ENCODE results near the gene PCDHB4.
"Not testable (repeated sequence)": the region's sequence is repeated elsewhere in the genome, so short reads cannot be mapped to it uniquely, and the experiment has no call there.

Gene PCDHB4

DNA sequence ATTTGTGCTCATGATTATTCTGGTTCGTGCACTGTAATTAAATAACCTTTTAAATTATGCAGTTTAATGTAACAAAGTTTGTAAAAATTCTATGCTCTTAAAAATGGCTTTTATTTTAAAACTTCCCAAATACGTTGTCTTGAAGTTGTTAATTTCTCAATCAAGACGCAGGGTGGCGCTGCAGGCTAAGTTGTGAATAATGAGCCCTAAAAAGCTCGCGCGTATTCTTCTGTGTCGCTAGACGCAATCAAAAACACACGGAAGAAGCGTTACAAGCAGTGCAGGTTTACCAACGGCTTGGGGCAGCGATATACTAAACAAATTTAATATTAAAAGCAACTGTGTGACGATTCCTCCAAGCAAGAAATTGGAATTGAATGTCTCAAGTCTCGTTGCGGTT lies at the start of gene PCDHB4:
Gene PCDHB4 (plus strand): TSS at position 256 of the 400 bp plus-strand sequence. CDS start 181 bp downstream, outside the sequence.
- no peak for DNase-seq

- DNase-seq: no peak
Observed at GRCh38 chr5:141077826-141078225, 43.8 kb upstream of the PCDHB4 start.

GRCh38 chr5:141082228-141082627 lies 39.4 kb upstream of the PCDHB4 start:
- DNase-seq: no peak

DNA sequence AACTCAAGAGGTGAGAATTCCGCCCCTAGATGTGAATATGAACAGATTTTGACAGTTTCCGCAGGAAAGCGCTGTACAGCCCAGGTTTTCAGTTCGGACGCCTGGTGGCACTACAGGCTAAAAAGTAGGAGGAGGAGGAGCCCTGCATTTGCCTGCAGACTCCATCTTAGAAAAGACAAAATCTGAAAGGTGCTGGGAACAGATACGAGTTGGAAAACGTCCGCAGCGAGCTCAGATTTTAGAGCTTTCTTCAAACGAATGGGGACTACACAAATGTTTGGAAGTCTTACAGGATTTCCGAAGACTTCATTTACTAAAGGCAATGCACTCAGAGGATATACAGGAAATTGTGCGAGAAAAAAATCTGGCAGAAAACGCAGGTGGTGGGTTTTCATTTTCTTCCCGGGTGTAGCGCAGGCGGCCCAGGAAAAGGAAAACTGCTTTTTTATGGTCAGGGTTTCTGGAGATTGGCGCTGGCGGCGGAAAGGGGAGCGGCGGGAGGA lies 37.1 kb upstream of the PCDHB4 start:
- DNase-seq: peak; percentile 42

GRCh38 chr5:141094481-141095262 lies 26.9 kb upstream of the PCDHB4 start, which contains the start of gene PCDHB2:
TSS of gene PCDHB2 (plus strand) at chr5:141094615. CDS start at chr5:141094791, 176 bp downstream.
- DNase-seq: no peak

DNA sequence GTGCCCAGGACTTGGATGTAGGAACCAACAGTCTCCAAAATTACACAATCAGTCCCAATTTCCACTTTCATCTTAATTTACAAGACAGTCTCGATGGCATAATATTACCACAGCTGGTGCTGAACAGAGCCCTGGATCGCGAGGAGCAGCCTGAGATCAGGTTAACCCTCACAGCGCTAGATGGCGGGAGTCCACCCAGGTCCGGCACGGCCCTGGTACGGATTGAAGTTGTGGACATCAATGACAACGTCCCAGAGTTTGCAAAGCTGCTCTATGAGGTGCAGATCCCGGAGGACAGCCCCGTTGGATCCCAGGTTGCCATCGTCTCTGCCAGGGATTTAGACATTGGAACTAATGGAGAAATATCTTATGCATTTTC lies 26.4 kb upstream of the PCDHB4 start:
- no peak for DNase-seq

GRCh38 chr5:141096181-141096580 lies 25.4 kb upstream of the PCDHB4 start:
- DNase-seq: not testable (repeated sequence)

DNA sequence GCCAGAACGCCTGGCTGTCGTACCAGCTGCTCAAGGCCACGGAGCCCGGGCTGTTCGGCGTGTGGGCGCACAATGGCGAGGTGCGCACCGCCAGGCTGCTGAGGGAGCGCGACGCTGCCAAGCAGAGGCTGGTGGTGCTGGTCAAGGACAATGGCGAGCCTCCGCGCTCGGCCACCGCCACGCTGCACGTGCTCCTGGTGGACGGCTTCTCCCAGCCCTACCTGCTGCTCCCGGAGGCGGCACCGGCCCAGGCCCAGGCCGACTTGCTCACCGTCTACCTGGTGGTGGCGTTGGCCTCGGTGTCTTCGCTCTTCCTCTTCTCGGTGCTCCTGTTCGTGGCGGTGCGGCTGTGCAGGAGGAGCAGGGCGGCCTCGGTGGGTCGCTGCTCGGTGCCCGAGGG lies 25.0 kb upstream of the PCDHB4 start:
- DNase-seq: not testable (repeated sequence)

GRCh38 chr5:141100243-141100805 lies 21.3 kb upstream of the PCDHB4 start, which contains the start of gene PCDHB3:
TSS of gene PCDHB3 (plus strand) at chr5:141100473. CDS start at chr5:141100650, 177 bp downstream.
- peak; percentile 21 for DNase-seq

DNA sequence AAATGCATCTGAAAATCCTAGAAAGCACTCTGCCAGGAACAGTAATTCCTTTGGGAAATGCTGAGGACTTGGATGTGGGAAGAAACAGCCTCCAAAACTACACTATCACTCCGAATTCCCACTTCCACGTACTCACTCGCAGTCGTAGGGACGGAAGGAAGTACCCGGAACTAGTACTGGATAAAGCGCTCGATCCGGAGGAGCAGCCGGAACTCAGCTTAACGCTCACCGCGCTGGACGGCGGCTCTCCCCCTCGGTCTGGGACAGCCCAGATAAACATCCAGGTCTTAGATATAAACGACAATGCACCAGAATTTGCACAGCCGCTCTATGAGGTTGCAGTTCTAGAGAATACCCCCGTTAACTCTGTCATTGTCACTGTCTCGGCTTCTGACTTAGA lies 20.6 kb upstream of the PCDHB4 start:
- no peak for DNase-seq

DNA sequence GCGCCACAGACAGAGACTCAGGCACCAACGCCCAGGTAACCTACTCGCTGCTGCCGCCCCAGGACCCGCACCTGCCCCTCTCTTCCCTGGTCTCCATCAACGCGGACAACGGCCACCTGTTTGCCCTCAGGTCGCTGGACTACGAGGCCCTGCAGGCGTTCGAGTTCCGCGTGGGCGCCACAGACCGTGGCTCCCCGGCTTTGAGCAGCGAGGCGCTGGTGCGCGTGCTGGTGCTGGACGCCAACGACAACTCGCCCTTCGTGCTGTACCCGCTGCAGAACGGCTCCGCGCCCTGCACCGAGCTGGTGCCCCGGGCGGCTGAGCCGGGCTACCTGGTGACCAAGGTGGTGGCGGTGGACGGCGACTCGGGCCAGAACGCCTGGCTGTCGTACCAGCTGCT lies 19.5 kb upstream of the PCDHB4 start:
- not testable (repeated sequence) for DNase-seq

DNA sequence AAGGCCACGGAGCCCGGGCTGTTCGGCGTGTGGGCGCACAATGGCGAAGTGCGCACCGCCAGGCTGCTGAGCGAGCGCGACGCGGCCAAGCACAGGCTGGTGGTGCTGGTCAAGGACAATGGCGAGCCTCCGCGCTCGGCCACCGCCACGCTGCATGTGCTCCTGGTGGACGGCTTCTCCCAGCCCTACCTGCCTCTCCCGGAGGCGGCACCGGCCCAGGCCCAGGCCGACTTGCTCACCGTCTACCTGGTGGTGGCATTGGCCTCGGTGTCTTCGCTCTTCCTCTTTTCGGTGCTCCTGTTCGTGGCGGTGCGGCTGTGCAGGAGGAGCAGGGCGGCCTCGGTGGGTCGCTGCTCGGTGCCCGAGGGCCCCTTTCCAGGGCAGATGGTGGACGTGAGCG lies 19.1 kb upstream of the PCDHB4 start:
- DNase-seq: not testable (repeated sequence)

DNA sequence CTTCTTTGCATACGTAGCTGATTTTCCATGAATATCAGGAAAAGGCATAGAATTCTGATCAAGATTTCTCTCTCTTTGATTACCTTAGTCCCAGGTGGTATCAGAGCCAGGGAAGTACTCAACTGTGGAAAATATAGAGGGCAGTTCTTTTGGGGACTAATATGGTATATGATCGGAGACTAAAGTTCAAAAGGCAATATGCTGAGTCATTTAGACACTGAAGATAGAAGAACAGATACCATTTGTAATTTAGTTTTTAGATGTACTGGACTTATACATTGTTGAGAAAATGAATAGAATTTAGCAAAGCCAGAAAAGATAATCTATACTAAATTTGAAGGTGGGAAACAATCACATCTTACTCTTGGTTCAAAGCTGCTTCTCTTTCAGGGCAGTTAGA lies 16.3 kb upstream of the PCDHB4 start:
- no peak for DNase-seq

DNA sequence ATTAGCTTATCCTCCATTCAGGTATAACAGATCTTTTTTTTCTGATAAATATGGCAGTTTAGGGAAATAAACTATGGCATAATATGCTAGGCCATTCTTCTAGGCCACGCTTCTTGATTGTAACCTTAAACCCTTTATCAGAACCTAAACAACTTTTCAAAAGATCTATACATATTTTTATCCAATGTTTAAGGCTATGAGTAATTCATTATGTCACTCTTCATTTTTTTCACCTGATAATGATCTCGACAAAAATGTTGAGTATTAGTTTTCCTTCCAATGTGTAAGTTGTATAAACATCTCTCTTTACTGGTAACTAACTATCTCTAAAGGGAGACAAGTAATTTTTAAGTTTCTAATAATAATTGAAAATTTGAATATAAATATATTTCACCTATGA lies 2.4 kb upstream of the PCDHB4 start:
- DNase-seq: no peak

GRCh38 chr5:141121985-141122384 lies 367 bp downstream of the PCDHB4 start:
- no peak for DNase-seq

GRCh38 chr5:141123396-141124135 lies 1.9 kb downstream of the PCDHB4 start:
- DNase-seq: not testable (repeated sequence)

- DNase-seq: no peak
Observed at GRCh38 chr5:141127305-141127704, 5.7 kb downstream of the PCDHB4 start.

DNA sequence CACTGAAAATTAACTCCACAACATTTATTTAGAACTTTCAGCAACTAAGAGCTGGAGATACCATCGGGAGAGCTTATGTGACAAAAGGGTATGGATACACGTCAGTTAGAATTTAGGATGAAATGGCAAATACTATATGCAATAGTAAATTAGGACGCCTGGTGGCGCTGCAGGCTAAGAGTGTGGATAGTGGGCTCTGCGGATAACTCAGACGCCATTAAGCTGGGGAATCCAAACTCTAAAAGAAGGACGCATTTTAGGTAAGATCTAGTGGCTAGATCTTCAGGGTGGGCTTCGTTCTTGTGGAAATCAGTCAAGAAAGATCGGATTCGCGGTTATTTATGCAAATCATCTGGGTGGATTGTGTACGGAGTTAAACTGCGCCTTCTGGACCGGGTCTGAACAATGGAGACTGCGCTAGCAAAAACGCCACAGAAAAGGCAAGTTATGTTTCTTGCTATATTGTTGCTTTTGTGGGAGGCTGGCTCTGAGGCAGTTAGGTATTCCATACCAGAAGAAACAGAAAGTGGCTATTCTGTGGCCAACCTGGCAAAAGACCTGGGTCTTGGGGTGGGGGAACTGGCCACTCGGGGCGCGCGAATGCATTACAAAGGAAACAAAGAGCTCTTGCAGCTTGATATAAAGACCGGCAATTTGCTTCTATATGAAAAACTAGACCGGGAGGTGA lies 13.6 kb downstream of the PCDHB4 start, which contains the start of gene PCDHB5:
Gene PCDHB5 (plus strand): TSS at position 177 of the 688 bp plus-strand sequence. CDS start 229 bp downstream, at position 406.
- DNase-seq: no peak

DNA sequence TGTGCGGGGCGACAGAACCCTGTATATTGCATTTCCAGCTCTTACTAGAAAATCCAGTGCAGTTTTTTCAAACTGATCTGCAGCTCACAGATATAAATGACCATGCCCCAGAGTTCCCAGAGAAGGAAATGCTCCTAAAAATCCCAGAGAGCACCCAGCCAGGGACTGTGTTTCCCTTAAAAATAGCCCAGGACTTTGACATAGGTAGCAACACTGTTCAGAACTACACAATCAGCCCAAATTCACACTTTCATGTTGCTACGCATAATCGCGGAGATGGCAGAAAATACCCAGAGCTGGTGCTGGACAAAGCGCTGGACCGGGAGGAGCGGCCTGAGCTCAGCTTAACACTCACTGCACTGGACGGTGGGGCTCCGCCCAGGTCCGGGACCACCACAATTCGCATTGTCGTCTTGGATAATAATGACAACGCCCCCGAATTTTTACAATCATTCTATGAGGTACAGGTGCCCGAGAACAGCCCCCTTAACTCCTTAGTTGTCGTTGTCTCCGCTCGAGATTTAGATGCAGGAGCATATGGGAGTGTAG lies 14.2 kb downstream of the PCDHB4 start:
- DNase-seq: no peak

- DNase-seq: not testable (repeated sequence)
Observed at GRCh38 chr5:141137346-141137745, 15.7 kb downstream of the PCDHB4 start.

GRCh38 chr5:141149812-141150211 lies 28.2 kb downstream of the PCDHB4 start, which contains the start of gene PCDHB6:
TSS of gene PCDHB6 (plus strand) at chr5:141150057. CDS start at chr5:141150258, 201 bp downstream.
- peak; percentile 8 for DNase-seq

All from activated CD4-positive, alpha-beta T cell treated with anti-CD3 and anti-CD28 coated beads, Interleukin-2, amount 50 U/mL, for 16 hours (primary cell).